Loucy (cell line): ENCODE measurements around the gene CENPF.
"Not testable (repeated sequence)": the region's sequence is repeated elsewhere in the genome, so short reads cannot be mapped to it uniquely, and the experiment has no call there.

Experiments used
- H2AFZ ChIP-seq: fragments of 200-600 bp; sonication (generic); 2 replicates; pipeline ENCODE4 v1.6.0; 2016; ENCODE audit warnings: antibody characterized with exemption, mild to moderate bottlenecking, low read length, moderate library complexity
- H3F3A ChIP-seq: fragments of 200-600 bp; 2 replicates; pipeline ENCODE4 v1.6.0; 2016; ENCODE audit warnings: antibody characterized with exemption, low read depth, mild to moderate bottlenecking
- H3K27me3 ChIP-seq: fragments of 200-600 bp; sonication (generic); 2 replicates; pipeline ENCODE4 v1.6.1; 2014; ENCODE audit warnings: low read length, mild to moderate bottlenecking; ENCODE audit not compliant: insufficient read depth, poor library complexity, severe bottlenecking
- H3K36me3 ChIP-seq: fragments of 200-600 bp; sonication (generic); 2 replicates; pipeline ENCODE4 v1.6.1; 2016; ENCODE audit warnings: low read length; ENCODE audit not compliant: insufficient read depth
- H3K4me1 ChIP-seq: fragments of 200-600 bp; sonication (generic); 2 replicates; pipeline ENCODE4 v1.5.1; 2014; ENCODE audit warnings: low read length, mild to moderate bottlenecking; ENCODE audit not compliant: insufficient read depth, poor library complexity, severe bottlenecking
- H3K4me2 ChIP-seq: fragments of 200-600 bp; sonication (generic); 2 replicates; pipeline ENCODE4 v1.6.0; 2014; ENCODE audit warnings: antibody characterized with exemption, low read length, low read depth, mild to moderate bottlenecking; ENCODE audit not compliant: poor library complexity, severe bottlenecking
- H3K4me3 ChIP-seq: fragments of 200-600 bp; sonication (generic); 2 replicates; pipeline ENCODE4 v1.5.1; 2014; ENCODE audit warnings: low read length, mild to moderate bottlenecking, mixed read lengths; ENCODE audit not compliant: poor library complexity, severe bottlenecking
- H3K79me2 ChIP-seq: fragments of 200-600 bp; sonication (generic); 2 replicates; pipeline ENCODE4 v1.6.1; 2014; ENCODE audit warnings: low read length; ENCODE audit not compliant: insufficient read depth
- H3K9ac ChIP-seq: fragments of 200-600 bp; sonication (generic); 2 replicates; pipeline ENCODE4 v1.6.0; 2014; ENCODE audit warnings: mild to moderate bottlenecking, low read depth, low read length, moderate library complexity; ENCODE audit not compliant: poor library complexity, severe bottlenecking
- H3K9me2 ChIP-seq: fragments of 200-600 bp; sonication (generic); replicated peaks from 2 replicates; pipeline ENCODE4 v1.6.1; 2016; ENCODE audit warnings: low read depth, low read length, mixed read lengths
- H3K9me3 ChIP-seq: fragments of 200-600 bp; sonication (generic); 2 replicates; pipeline ENCODE4 v1.6.1; 2014; ENCODE audit warnings: mild to moderate bottlenecking, antibody characterized with exemption, low read length, low read depth; ENCODE audit not compliant: insufficient read depth
- H4K20me1 ChIP-seq: fragments of 200-600 bp; sonication (generic); 2 replicates; pipeline ENCODE4 v1.6.0; 2014; ENCODE audit warnings: antibody characterized with exemption, low read length, mild to moderate bottlenecking; ENCODE audit not compliant: insufficient read depth, poor library complexity, severe bottlenecking
- CTCF ChIP-seq: fragments of 200-600 bp; sonication (generic); conservative IDR thresholded peaks from 2 replicates; pipeline ENCODE4 v1.5.1; 2014; ENCODE audit warnings: mild to moderate bottlenecking, antibody characterized with exemption, low read length
- EZH2phosphoT487 ChIP-seq: fragments of 200-600 bp; IDR thresholded peaks from 2 replicates; pipeline ENCODE4 v1.6.1; 2018; ENCODE audit warnings: antibody characterized with exemption, mild to moderate bottlenecking, moderate library complexity, borderline replicate concordance

Gene CENPF

GRCh38 chr1:214670098-214670497 lies 67.1 kb downstream of the CENPF start:
- Histone ChIP-seq H3K9me2 (no peaks in the 10 kb centered on the region), H3K9ac (no peak overlapping the region), H3K4me2 (no peak overlapping the region), H3K4me3 (no peak overlapping the region), H2AFZ (no peak overlapping the region), H3K36me3 (peaks cover 72% of the 10 kb centered on the region), H4K20me1 (no peaks in the 10 kb centered on the region), H3K27me3 (no peaks in the 10 kb centered on the region), H3K9me3 (no peaks in the 10 kb centered on the region), H3K79me2 (no peaks in the 10 kb centered on the region), H3K4me1 (no peaks in the 10 kb centered on the region), H3F3A (no peaks in the 10 kb centered on the region)
- TF ChIP-seq CTCF: no peak
- no peak for TF ChIP-seq EZH2phosphoT487

GRCh38 chr1:214673029-214673428 lies 70.0 kb downstream of the CENPF start:
- not testable (repeated sequence) for H3K4me1 ChIP-seq, H2AFZ ChIP-seq, H3K79me2 ChIP-seq, H4K20me1 ChIP-seq, H3K9ac ChIP-seq, H3K9me2 ChIP-seq, H3K9me3 ChIP-seq, H3K4me3 ChIP-seq, H3K4me2 ChIP-seq, H3K27me3 ChIP-seq, H3F3A ChIP-seq
- H3K36me3 ChIP-seq: peaks cover 43% of the 10 kb centered on the region

GRCh38 chr1:214673576-214673975 lies 70.6 kb downstream of the CENPF start:
- Histone ChIP-seq H3K9ac (no peak overlapping the region), H4K20me1 (no peaks in the 10 kb centered on the region)

GRCh38 chr1:214675524-214675923 lies 72.5 kb downstream of the CENPF start:
- not testable (repeated sequence) for H3K27me3 ChIP-seq, H3K4me3 ChIP-seq, H4K20me1 ChIP-seq, H2AFZ ChIP-seq, H3K9ac ChIP-seq, H3F3A ChIP-seq, H3K79me2 ChIP-seq, H3K9me3 ChIP-seq, H3K4me1 ChIP-seq, H3K9me2 ChIP-seq, H3K4me2 ChIP-seq
- peaks cover 18% of the 10 kb centered on the region for H3K36me3 ChIP-seq

More at GRCh38 chr1:214673576-214673975, 70.6 kb downstream of the CENPF start:
- no peaks in the 10 kb centered on the region for H3K79me2 ChIP-seq
- H3K4me2 ChIP-seq: no peak overlapping the region
- TF ChIP-seq EZH2phosphoT487: no peak
- TF ChIP-seq CTCF: no peak
- no peaks in the 10 kb centered on the region for H3K27me3 ChIP-seq
- no peaks in the 10 kb centered on the region for H3K9me2 ChIP-seq
- no peak overlapping the region for H3K4me3 ChIP-seq
- peaks cover 37% of the 10 kb centered on the region for H3K36me3 ChIP-seq
- no peaks in the 10 kb centered on the region for H3K9me3 ChIP-seq
- peaks cover 7% of the 10 kb centered on the region for H3K4me1 ChIP-seq
- H3F3A ChIP-seq: no peaks in the 10 kb centered on the region
- no peak overlapping the region for H2AFZ ChIP-seq
